ENCODE results near the gene SPATA31C2.

The SPATA31C2 gene

GRCh38 chr9:88084357-88085183 is 53.7 kb downstream of the SPATA31C2 start:
- Histone ChIP-seq H3K9me3 (ENCODE audit: control extremely low read depth in 1 of 5, control insufficient read depth in 4 of 5, insufficient read depth in 2 of 5, low read depth in 1 of 5, low read length in 4 of 5) (peaks cover 0 to under 1% (median 0%) of the 10 kb centered on the region in 5 experiments), H3K27ac (ENCODE audit: insufficient read depth in 1 of 2, low read depth in 1 of 2, low read length in 2 of 2, poor library complexity in 1 of 2, severe bottlenecking in 2 of 2) (no peak overlapping the region), H3K4me1 (ENCODE audit: control extremely low read depth in 1 of 4, control insufficient read depth in 4 of 4, insufficient read depth in 4 of 4, low read length in 3 of 4) (no peaks in the 10 kb centered on the region), H3K36me3 (ENCODE audit: control insufficient read depth in 4 of 4, insufficient read depth in 4 of 4, low read length in 3 of 4) (no peaks in the 10 kb centered on the region), H3K27me3 (replicated peaks in 2 of 5; ENCODE audit: control insufficient read depth in 4 of 5, insufficient read depth in 5 of 5, low read length in 4 of 5) (peaks cover 0 to 3% (median 0%) of the 10 kb centered on the region in 5 experiments), H3K4me3 (ENCODE audit: control insufficient read depth in 1 of 7, extremely low read depth in 1 of 7, insufficient read depth in 4 of 7, low read depth in 2 of 7, low read length in 6 of 7) (no peak overlapping the region)
- 96% methylated on average over 5 of the region's 5 CpGs for WGBS (ENCODE audit: insufficient coverage)
- DNase-seq = no peak
- POLR2A ChIA-PET = no interaction called here
- CTCF ChIA-PET = no interaction called here
